Measurements from ENCODE around the gene IFITM5.

DNA sequence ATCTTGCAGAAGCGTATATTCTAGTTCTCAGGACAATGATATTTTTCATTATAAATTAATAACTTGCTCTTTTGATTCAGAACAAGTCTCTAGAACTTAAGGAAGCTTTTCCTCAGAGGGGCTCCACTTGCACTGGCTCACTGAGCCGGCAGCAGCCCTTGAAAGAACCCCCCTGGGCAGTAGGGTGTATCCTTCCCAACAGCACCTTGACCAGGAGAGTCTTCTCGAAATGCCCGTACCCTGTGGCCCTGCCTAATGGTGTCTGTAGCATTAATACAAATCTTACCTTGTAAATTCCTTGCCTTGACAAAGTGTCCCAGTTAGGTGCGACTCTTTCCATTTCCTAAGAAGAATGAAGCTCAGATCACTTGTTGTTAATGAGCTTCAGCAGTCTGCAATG, 49.1 kb downstream of the IFITM5 start:
- TF ChIP-seq, protein P1, sequence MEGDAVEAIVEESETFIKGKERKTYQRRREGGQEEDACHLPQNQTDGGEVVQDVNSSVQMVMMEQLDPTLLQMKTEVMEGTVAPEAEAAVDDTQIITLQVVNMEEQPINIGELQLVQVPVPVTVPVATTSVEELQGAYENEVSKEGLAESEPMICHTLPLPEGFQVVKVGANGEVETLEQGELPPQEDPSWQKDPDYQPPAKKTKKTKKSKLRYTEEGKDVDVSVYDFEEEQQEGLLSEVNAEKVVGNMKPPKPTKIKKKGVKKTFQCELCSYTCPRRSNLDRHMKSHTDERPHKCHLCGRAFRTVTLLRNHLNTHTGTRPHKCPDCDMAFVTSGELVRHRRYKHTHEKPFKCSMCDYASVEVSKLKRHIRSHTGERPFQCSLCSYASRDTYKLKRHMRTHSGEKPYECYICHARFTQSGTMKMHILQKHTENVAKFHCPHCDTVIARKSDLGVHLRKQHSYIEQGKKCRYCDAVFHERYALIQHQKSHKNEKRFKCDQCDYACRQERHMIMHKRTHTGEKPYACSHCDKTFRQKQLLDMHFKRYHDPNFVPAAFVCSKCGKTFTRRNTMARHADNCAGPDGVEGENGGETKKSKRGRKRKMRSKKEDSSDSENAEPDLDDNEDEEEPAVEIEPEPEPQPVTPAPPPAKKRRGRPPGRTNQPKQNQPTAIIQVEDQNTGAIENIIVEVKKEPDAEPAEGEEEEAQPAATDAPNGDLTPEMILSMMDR (IDR thresholded peaks at IDR 0.05) = no peak
- no peak for TF ChIP-seq POLR2A (IDR thresholded peaks at IDR 0.05)

Measured in lower leg skin (tissue), 3 donors.